K562 (cell line): Measurements from ENCODE around the gene RFT1. TPM values are rescaled to one million over a fixed set of nuclear protein-coding genes. Genes with fewer than 3 reads are reported as not detected.

Experiments
- ARHGAP35 ChIP-seq: fragments of 450-650 bp; IDR thresholded peaks from 2 replicates; pipeline ENCODE4 v1.6.1; 2018; ENCODE audit not compliant: partially characterized antibody
- ARID4B ChIP-seq: sonication (generic); formaldehyde crosslinking; IDR thresholded peaks from 2 replicates; pipeline ENCODE4 v1.8.0; 2022; ENCODE audit warnings: mild to moderate bottlenecking, missing genetic modification reagents
- BRD4 ChIP-seq: fragments of 200-600 bp; sonication (generic); IDR thresholded peaks from 2 replicates; pipeline ENCODE4 v1.6.1; 2017; ENCODE audit warnings: inconsistent platforms
- CAMTA2 ChIP-seq: fragments of 250-450 bp; sonication (Bioruptor Pico); conservative IDR thresholded peaks from 2 replicates; pipeline ENCODE4 v1.5.1; 2022
- CBX5 ChIP-seq: IDR thresholded peaks from 2 replicates; pipeline ENCODE4 v1.6.1; 2014; ENCODE audit warnings: low read depth, borderline replicate concordance
- CHD2 ChIP-seq: IDR thresholded peaks from 2 replicates; pipeline ENCODE4 v1.6.1; 2011; ENCODE audit warnings: low read depth, low read length
- CXXC5 ChIP-seq: fragments of 250-450 bp; sonication (Bioruptor Pico); IDR thresholded peaks from 2 replicates; pipeline ENCODE4 v1.8.0; 2022; ENCODE audit warnings: inconsistent platforms, mild to moderate bottlenecking, moderate library complexity
- DLX4 ChIP-seq: fragments of 250-450 bp; sonication (Bioruptor Pico); IDR thresholded peaks from 2 replicates; pipeline ENCODE4 v1.6.1; 2021; ENCODE audit warnings: mild to moderate bottlenecking
- EP300 ChIP-seq: IDR thresholded peaks from 2 replicates; pipeline ENCODE4 v1.6.1; 2012; ENCODE audit warnings: low read length, improper control_type of control experiment
- NCOR1 ChIP-seq: fragments of 450-650 bp; IDR thresholded peaks from 2 replicates; pipeline ENCODE4 v1.6.1; 2016; ENCODE audit warnings: mild to moderate bottlenecking, moderate library complexity
- PHF8 ChIP-seq: fragments of 200-600 bp; sonication (generic); IDR thresholded peaks from 2 replicates; pipeline ENCODE4 v1.6.1; 2012; ENCODE audit warnings: mixed run types, mild to moderate bottlenecking, inconsistent platforms, low read length, moderate library complexity, borderline replicate concordance
- TAF9B ChIP-seq: fragments of 450-650 bp; IDR thresholded peaks from 2 replicates; pipeline ENCODE4 v1.6.1; 2018; ENCODE audit warnings: mild to moderate bottlenecking; ENCODE audit not compliant: partially characterized antibody
- TBP ChIP-seq: optimal IDR thresholded peaks from 2 replicates; pipeline ENCODE3; 2011; ENCODE audit warnings: low read depth, low read length, improper control_type of control experiment
- ZNF12 ChIP-seq: sonication (generic); formaldehyde crosslinking; IDR thresholded peaks from 2 replicates; pipeline ENCODE4 v1.4.0; 2020; ENCODE audit warnings: mild to moderate bottlenecking, missing genetic modification reagents
- ZNF134 ChIP-seq: fragments of 250-450 bp; sonication (Bioruptor Pico); conservative IDR thresholded peaks from 2 replicates; pipeline ENCODE4 v1.4.0; 2020
- ZNF445 ChIP-seq: fragments of 250-450 bp; sonication (Bioruptor Pico); IDR thresholded peaks from 2 replicates; pipeline ENCODE4 v1.4.0; 2020; ENCODE audit warnings: low read depth, mild to moderate bottlenecking, moderate library complexity
- ZNF583 ChIP-seq: fragments of 250-450 bp; sonication (Bioruptor Pico); IDR thresholded peaks from 2 replicates; pipeline ENCODE4 v1.4.0; 2020
- polyA plus RNA-seq, 8 experiments: library from polyadenylated mRNA; depleted of rRNA in 4 of 8; stranded (reverse) in 5 of 8; unstranded in 3 of 8; fragments of >200 nt; fragmentation: Nextera tagmentation in 2 of 8; fragmentation: Illumina TruSeq in 1 of 8; extraction: Ambion mirVana in 2 of 8; extraction: Trizol in 1 of 8; gene quantifications; 2 replicates each; pipeline versions ENCODE4 v1.2.1 to v1.2.3, GENCODE V29; 2011 to 2014; ENCODE audit warnings: inconsistent platforms in 1 of 8, missing spikeins in 1 of 8
- total RNA-seq, 7 experiments: library from RNA; depleted of rRNA in 6 of 7; stranded (reverse); fragments of >200 nt in 6 of 7; fragmentation: Illumina TruSeq in 2 of 7; extraction: Trizol in 2 of 7; gene quantifications; 2 replicates each; pipeline versions ENCODE4 v1.2.1 to v1.2.3, GENCODE V29; 2011 to 2021; ENCODE audit warnings: low replicate concordance in 1 of 7

Gene RFT1
- total and polyA plus RNA-seq, 9 of the 15 experiments (the other 6 are each of a cell fraction or from before 2014, with no cell fraction given), result 4.4 to 23.8 (median 8.9) TPM

- no peak for TF ChIP-seq ZNF134 (CRISPR knock-in tag)
- no peak for TF ChIP-seq EP300
- TF ChIP-seq DLX4 (CRISPR knock-in tag), result no peak
- no peak for TF ChIP-seq ZNF583 (CRISPR knock-in tag)
- no peak for TF ChIP-seq ZNF12 (CRISPR knock-in tag)
- no peak for TF ChIP-seq CAMTA2 (CRISPR knock-in tag)
- TF ChIP-seq BRD4, result no peak
- no peak for TF ChIP-seq ARHGAP35
- no peak for TF ChIP-seq CHD2
- peak; percentile 29; the same call in 1 of the 2 replicates for TF ChIP-seq CXXC5
- peak; percentile 50; the same call in 1 of the 2 replicates for TF ChIP-seq PHF8
- TF ChIP-seq TAF9B, result no peak
- TF ChIP-seq CBX5, result no peak
- TF ChIP-seq ZNF445 (CRISPR knock-in tag), result no peak
- TF ChIP-seq NCOR1, result no peak
- peak; percentile 2 for TF ChIP-seq TBP
- TF ChIP-seq ARID4B (CRISPR knock-in tag), result no peak
Measured at GRCh38 chr3:53046171-53047170, 83.8 kb downstream of the RFT1 start (continued).
